HepG2 (cell line): ENCODE results near the gene THAP5. TPM values are rescaled to one million over a fixed set of nuclear protein-coding genes. Genes with fewer than 3 reads are reported as not detected.

Experiments
- ATAC-seq: fragments of 200-7000 bp; cut with Tn5 transposase; 3 replicates; pipeline ENCODE4 v1.9.1; 2020; ENCODE audit warnings: mild to moderate bottlenecking, moderate library complexity
- BruUV-seq: library from RNA; stranded (reverse); fragments of 400-500 nt; replicated peaks from 2 replicates; lab custom pipeline; 2021; lab: Mats Ljungman, UMichigan
- CTCF ChIA-PET: fragments of 300-600 bp; formaldehyde crosslinking; extraction: SDS; loops from one replicate; lab custom pipeline; 2021; ENCODE audit warnings: low total read pairs, inconsistent platforms, low intra/inter-chr PET ratio; lab: Yijun Ruan, JAX
- POLR2A ChIA-PET: fragments of 350-600 bp; sonication (Branson Sonifier 250); formaldehyde crosslinking; loops from one replicate; lab custom pipeline; 2020; ENCODE audit warnings: antibody characterized with exemption, inconsistent platforms; lab: Yijun Ruan, JAX
- DNase-seq: peaks from one replicate; pipeline ENCODE4 v3.0.0-alpha.2; 2015; ENCODE audit warnings: low spot score
- FAIRE-seq: peaks from 3 replicates; lab custom pipeline; 2011; peaks lifted over from hg19 to GRCh38; lab: Jason Lieb, UNC
- H2AFZ ChIP-seq: one replicate; pipeline ENCODE4 v1.6.1; 2011; ENCODE audit warnings: low read length, inconsistent platforms
- H3K27ac ChIP-seq: fragments of 300-600 bp; 3 replicates; pipeline ENCODE4 v1.8.0; 2011; ENCODE audit warnings: mixed run types, mild to moderate bottlenecking, mixed read lengths, low read length, inconsistent platforms; ENCODE audit not compliant: insufficient read depth; ENCODE audit errors: extremely low read length
- H3K27me3 ChIP-seq, 2 experiments: fragments of 200-600 bp in 1 of 2; 2 replicates in 1 of 2; 3 replicates in 1 of 2; pipeline versions ENCODE4 v1.6.0 to v1.8.0; 2011; ENCODE audit warnings: low read length in 2 of 2, mild to moderate bottlenecking in 2 of 2, moderate library complexity in 2 of 2, inconsistent platforms in 1 of 2; ENCODE audit not compliant: insufficient read depth in 2 of 2, control insufficient read depth in 1 of 2
- H3K36me3 ChIP-seq, 2 experiments: fragments of 200-600 bp in 1 of 2; replicated peaks in 1 of 2; 2 replicates in 1 of 2; 3 replicates in 1 of 2; pipeline versions ENCODE4 v1.5.1 to v1.8.0; 2011; ENCODE audit warnings: low read length in 2 of 2, inconsistent platforms in 1 of 2; ENCODE audit not compliant: insufficient read depth in 2 of 2, control insufficient read depth in 1 of 2
- H3K4me1 ChIP-seq: 2 replicates; pipeline ENCODE4 v1.5.1; 2012; ENCODE audit warnings: low read length, inconsistent platforms; ENCODE audit not compliant: insufficient read depth
- H3K4me2 ChIP-seq: 2 replicates; pipeline ENCODE4 v1.6.0; 2011; ENCODE audit warnings: low read depth, low read length, inconsistent platforms
- H3K4me3 ChIP-seq, 3 experiments: fragments of 200-600 bp in 1 of 3; sonication (generic), shearing (Covaris generic) in 1 of 3; replicated peaks in 1 of 3; 2 replicates each; pipeline ENCODE4 v1.5.1; 2011 to 2016; ENCODE audit warnings: low read length in 3 of 3, inconsistent platforms in 2 of 3, low read depth in 2 of 3, mild to moderate bottlenecking in 2 of 3, control low read depth in 1 of 3, mixed read lengths in 1 of 3; ENCODE audit not compliant: insufficient read depth in 1 of 3
- H3K79me2 ChIP-seq: one replicate; pipeline ENCODE4 v1.6.1; 2011; ENCODE audit warnings: low read length, inconsistent platforms; ENCODE audit not compliant: insufficient read depth
- H3K9ac ChIP-seq: 2 replicates; pipeline ENCODE4 v1.6.0; 2011; ENCODE audit warnings: mild to moderate bottlenecking, low read depth, low read length, inconsistent platforms; ENCODE audit not compliant: insufficient read depth
- H3K9me3 ChIP-seq: 2 replicates; pipeline ENCODE4 v1.5.1; 2012; ENCODE audit warnings: mild to moderate bottlenecking, low read length
- H4K20me1 ChIP-seq: 2 replicates; pipeline ENCODE4 v1.6.0; 2011; ENCODE audit warnings: inconsistent platforms, mild to moderate bottlenecking, low read length, moderate library complexity; ENCODE audit not compliant: insufficient read depth
- AHDC1 ChIP-seq: sonication (generic); formaldehyde crosslinking; IDR thresholded peaks from 2 replicates; pipeline ENCODE4 v1.5.1; 2020; ENCODE audit warnings: mild to moderate bottlenecking, missing genetic modification reagents, borderline replicate concordance
- BCLAF1 ChIP-seq: fragments of 450-650 bp; IDR thresholded peaks from 2 replicates; pipeline ENCODE4 v1.6.1; 2017; ENCODE audit warnings: mild to moderate bottlenecking
- MXD3 ChIP-seq: IDR thresholded peaks from 2 replicates; pipeline ENCODE4 v1.6.1; 2016; ENCODE audit warnings: mild to moderate bottlenecking, missing biosample characterization, missing genetic modification reagents
- SNAPC2 ChIP-seq: sonication (generic); formaldehyde crosslinking; IDR thresholded peaks from 2 replicates; pipeline ENCODE4 v1.8.1; 2022; ENCODE audit warnings: mild to moderate bottlenecking, missing genetic modification reagents
- TRIM24 ChIP-seq: sonication (generic); formaldehyde crosslinking; IDR thresholded peaks from 2 replicates; pipeline ENCODE4 v1.8.0; 2022; ENCODE audit warnings: mild to moderate bottlenecking, missing genetic modification reagents
- ZIK1 ChIP-seq: sonication (generic); formaldehyde crosslinking; IDR thresholded peaks from 2 replicates; pipeline ENCODE4 v1.5.0; 2020; ENCODE audit warnings: mild to moderate bottlenecking, low read depth, missing genetic modification reagents, borderline replicate concordance
- ZNF224 ChIP-seq: sonication (generic); formaldehyde crosslinking; IDR thresholded peaks from 2 replicates; pipeline ENCODE4 v1.5.0; 2020; ENCODE audit warnings: mild to moderate bottlenecking, missing genetic modification reagents
- WGBS: methylation state at CpG from one replicate; pipeline ENCODE4 v1.1.6; 2017; ENCODE audit warnings: low lambda C conversion rate; 5-methylcytosine and 5-hydroxymethylcytosine counted together
- in situ Hi-C: cut with HindIII; loops from 2 replicates; pipeline ENCODE4 v1.10.0; 2017; ENCODE audit warnings: low pct_unique_long_range_greater_than_20kb; ENCODE audit not compliant: extremely low pct_ligation_motif_present
- intact Hi-C: fragments of 100-400 bp; cut with micrococcal nuclease; formaldehyde crosslinking; loops from one replicate; pipeline ENCODE4 v1.10.0; 2022; ENCODE audit not compliant: unreplicated experiment
- polyA plus RNA-seq, 8 experiments: library from polyadenylated mRNA; depleted of rRNA in 3 of 8; stranded (reverse) in 7 of 8; unstranded in 1 of 8; fragments of >200 nt; fragmentation: Illumina TruSeq in 4 of 8; extraction: Trizol in 4 of 8; gene quantifications; 2 replicates each; pipeline versions ENCODE4 v1.2.1 to v1.2.3, GENCODE V29; 2011 to 2016; ENCODE audit warnings: low read depth in 4 of 8, missing spikeins in 1 of 8, mixed read lengths in 1 of 8; ENCODE audit not compliant: insufficient read depth in 1 of 8
- total RNA-seq, 5 experiments: library from RNA; depleted of rRNA; stranded (reverse); fragments of >200 nt; fragmentation: Illumina TruSeq; extraction: Trizol; gene quantifications; 2 replicates each; pipeline ENCODE4 v1.2.3, GENCODE V29; 2016; ENCODE audit warnings: low read depth in 1 of 5

THAP5 gene
- total and polyA plus RNA-seq, 2 of the 13 experiments (the other 11 are each of a cell fraction or from before 2014, with no cell fraction given) = 3.6 to 11.8 TPM

GRCh38 chr7:108578937-108579336 lies 9.4 kb upstream of the THAP5 start:
- DNase-seq = no peak
- Histone ChIP-seq H3K27ac (no peak overlapping the region), H3K79me2 (no peaks in the 10 kb centered on the region), H4K20me1 (no peaks in the 10 kb centered on the region; the same call in 1 of the 2 replicates), H3K4me1 (peaks cover 18% of the 10 kb centered on the region), H2AFZ (no peak overlapping the region), H3K9me3 (no peaks in the 10 kb centered on the region), H3K27me3 (no peaks in the 10 kb centered on the region), H3K4me3 (no peak overlapping the region), H3K36me3 (peaks cover 0 to 7% of the 10 kb centered on the region in 2 experiments; a peak in 2 of 5 replicates), H3K4me2 (no peak overlapping the region), H3K9ac (no peak overlapping the region)
- intact Hi-C loops (no loop called here), in situ Hi-C loops (no loop called here)
- no TSS peak for BruUV-seq
- ChIA-PET POLR2A (no interaction called here), CTCF (no interaction called here)
- WGBS = 94% methylated on average over 3 of the region's 7 CpGs
- TF ChIP-seq ZIK1 (CRISPR knock-in tag) (no peak), SNAPC2 (no peak), BCLAF1 (no peak), MXD3 (CRISPR knock-in tag) (no peak), AHDC1 (CRISPR knock-in tag) (no peak), ZNF224 (CRISPR knock-in tag) (no peak), TRIM24 (CRISPR knock-in tag) (no peak)
- FAIRE-seq = no peak
- ATAC-seq = no peak
